ENCODE results near the gene TK1.
A peak's percentile ranks its signal among the peaks of the same experiment; 100 is the strongest.

TK1 gene

DNA sequence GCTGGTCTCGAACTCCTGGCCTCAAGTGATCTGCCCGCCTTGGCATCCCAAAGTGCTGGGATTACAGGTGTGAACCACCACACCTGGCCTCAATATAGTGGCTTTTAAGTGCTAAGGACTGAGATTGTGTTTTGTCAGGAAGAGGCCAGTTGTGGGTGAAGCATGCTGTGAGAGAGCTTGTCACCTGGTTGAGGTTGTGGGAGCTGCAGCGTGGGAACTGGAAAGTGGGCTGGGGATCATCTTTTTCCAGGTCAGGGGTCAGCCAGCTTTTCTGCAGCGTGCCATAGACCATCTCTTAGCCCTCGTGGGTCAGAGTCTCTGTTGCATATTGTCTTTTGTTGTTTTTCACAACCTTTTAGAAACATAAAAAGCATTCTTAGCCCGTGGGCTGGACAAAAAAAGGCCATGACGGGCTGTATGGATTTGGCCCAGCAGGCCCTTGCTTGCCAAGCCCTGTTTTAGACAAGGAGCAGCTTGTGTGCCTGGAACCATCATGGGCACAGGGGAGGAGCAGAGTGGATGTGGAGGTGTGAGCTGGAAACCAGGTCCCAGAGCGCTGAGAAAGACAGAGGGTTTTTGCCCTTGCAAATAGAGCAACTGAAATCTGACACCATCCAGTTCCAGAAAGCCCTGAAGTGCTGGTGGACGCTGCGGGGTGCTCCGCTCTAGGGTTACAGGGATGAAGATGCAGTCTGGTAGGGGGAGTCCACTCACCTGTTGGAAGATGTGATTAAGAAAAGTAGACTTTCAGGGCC lies 32.7 kb upstream of the TK1 start:
- no peak for DNase-seq

DNA sequence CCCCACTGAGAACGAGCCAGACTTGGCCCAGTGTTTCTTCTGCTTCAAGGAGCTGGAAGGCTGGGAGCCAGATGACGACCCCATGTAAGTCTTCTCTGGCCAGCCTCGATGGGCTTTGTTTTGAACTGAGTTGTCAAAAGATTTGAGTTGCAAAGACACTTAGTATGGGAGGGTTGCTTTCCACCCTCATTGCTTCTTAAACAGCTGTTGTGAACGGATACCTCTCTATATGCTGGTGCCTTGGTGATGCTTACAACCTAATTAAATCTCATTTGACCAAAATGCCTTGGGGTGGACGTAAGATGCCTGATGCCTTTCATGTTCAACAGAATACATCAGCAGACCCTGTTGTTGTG lies 27.8 kb upstream of the TK1 start:
- DNase-seq = no peak

DNA sequence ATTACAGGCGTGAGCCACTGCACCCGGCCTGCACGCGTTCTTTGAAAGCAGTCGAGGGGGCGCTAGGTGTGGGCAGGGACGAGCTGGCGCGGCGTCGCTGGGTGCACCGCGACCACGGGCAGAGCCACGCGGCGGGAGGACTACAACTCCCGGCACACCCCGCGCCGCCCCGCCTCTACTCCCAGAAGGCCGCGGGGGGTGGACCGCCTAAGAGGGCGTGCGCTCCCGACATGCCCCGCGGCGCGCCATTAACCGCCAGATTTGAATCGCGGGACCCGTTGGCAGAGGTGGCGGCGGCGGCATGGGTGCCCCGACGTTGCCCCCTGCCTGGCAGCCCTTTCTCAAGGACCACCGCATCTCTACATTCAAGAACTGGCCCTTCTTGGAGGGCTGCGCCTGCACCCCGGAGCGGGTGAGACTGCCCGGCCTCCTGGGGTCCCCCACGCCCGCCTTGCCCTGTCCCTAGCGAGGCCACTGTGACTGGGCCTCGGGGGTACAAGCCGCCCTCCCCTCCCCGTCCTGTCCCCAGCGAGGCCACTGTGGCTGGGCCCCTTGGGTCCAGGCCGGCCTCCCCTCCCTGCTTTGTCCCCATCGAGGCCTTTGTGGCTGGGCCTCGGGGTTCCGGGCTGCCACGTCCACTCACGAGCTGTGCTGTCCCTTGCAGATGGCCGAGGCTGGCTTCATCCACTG lies 27.3 kb upstream of the TK1 start, which contains the start of gene BIRC5:
BIRC5 (plus strand) TSS at position 238 of the 690 bp plus-strand sequence; CDS start at position 302, 64 bp downstream.
- peak; percentile 97 for DNase-seq

DNA sequence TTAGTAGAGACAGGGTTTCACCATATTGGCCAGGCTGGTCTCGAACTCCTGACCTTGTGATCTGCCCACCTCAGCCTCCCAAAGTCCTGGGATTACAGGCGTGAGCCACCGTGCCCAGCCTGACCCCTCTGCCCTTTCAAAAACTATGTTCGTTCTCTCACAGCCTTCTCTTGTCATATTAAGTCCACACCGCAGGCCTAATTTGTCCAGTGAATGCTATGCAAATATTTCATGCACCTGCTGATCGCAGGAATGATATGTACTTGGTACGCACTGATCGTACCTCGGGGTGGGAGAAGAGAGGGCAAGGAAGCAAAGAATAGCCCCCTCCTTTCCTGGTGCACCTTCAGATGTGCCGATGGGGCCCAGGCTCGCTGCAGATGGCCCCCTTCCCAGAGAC lies 24.2 kb upstream of the TK1 start:
- no peak for DNase-seq

DNA sequence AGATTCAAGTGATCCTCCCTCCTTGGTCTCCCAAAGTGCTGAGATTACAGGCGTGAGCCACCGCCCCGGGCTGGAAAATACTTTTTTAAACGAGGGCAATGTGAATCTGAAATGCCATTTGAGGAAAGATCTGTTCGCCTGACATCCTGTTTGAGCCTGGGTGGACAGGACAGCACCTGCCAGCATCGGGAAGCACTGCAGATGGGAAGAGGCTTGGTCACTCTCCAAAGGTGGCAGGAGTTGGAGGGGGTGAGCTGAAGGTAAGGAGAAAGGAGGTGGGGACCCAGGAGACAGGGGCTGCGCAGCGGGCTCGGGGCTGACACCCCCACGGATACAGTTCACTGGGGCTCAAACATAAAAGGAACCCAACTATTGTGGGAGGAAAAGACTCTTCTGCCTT lies 23.3 kb upstream of the TK1 start:
- DNase-seq = no peak

DNA sequence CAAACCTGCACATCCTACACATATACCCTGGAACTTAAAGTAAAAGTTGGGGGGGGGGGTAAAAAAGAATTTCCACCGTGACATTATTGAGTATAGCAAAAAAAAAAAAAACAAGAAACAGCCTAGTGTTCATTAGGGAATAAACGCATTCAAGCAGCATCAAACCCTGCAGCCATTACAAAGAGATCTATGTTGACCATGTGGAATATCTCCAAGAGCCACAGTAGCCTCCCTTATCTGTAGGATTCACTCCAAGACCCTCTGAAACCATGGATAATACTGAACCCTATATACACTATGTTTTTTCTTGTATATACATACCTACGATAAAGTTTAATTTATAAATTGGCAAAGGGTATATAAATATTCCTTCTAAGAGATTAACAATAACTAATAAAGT lies 21.6 kb upstream of the TK1 start:
- DNase-seq = no peak

DNA sequence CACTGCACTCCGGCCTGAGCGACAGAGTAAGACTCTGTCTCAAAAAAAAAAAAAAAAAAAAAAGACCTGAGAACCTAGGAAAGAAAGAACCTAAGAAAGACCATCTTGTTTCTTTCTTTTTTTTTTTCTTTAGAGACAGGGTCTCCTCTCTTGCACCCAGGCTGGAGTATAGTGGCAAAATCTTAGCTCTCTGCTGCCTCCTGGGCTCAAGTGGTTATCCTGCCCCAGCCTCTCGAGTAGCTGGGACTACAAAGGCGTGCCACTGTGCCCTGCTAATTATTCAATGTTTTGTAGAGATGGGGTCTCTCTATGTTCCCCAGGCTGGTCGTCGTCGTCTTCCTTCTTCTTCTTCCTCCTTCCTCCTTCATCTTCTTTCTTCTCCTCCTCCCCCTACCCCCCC lies 19.4 kb upstream of the TK1 start:
- no peak for DNase-seq

DNA sequence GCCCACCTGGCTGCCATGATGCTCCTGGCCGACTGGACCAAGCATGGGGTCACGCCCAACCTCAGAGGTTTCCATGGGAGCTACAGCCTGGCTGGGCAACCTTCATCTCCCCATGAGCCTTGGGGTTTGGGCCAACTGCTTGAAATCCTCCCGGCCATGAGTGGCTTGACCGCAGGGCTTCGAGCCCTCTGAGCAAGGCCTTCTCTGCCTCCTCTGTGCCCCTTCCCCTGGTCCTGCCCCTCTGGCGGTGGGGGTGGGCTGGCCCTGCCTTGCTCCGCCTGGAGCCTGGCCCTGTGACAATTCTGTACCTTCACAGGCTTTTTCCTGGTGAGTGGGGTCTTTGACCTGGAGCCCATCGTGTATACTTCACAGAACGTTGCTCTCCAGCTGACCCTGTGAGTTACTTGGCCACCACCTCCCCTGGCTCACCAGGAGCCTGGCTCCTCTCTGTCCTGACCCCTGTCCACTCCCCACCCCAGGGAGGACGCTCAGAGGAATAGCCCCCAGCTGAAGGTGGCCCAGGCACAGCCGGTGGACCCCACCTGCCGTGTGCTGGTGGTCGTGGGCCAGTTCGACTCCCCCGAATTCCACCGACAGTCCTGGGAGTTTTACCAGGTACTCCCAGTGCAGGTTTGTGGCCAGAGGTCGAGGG lies 18.4 kb upstream of the TK1 start:
- no peak for DNase-seq

DNA sequence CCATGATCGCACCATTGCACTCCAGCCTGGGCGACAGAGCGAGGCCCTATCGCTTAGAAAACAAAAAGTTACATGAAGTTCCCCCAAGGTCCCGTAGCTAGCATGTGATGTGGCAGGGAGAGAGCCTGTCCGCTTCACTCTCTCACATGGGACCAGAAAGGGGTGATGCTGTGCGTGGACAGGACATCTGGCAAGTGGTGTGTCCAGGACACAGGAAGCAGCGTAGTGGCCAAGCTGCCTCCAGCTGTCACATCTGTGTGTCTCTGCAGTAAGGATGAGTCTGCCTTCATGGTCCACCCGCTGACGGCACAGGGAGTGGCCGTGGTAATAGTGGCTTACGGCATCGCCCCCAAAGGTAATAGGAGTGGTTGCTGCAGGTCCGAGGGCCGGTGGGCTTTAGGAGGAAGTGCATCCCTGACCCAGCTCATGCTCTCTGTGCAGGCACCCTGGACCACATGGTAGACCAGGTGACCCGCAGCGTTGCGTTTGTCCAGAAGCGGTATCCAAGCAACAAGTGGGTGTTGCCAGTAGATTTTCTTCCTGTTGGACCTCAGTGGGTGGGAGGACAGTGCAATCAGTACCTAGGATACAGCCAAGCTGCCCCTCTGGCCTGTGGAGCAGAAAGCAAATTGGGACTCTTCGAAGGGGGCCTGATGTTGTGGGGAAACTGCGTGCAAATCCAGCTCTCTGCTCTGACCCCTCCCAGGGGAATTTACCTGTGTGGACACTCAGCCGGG lies 17.7 kb upstream of the TK1 start:
- no peak for DNase-seq

DNA sequence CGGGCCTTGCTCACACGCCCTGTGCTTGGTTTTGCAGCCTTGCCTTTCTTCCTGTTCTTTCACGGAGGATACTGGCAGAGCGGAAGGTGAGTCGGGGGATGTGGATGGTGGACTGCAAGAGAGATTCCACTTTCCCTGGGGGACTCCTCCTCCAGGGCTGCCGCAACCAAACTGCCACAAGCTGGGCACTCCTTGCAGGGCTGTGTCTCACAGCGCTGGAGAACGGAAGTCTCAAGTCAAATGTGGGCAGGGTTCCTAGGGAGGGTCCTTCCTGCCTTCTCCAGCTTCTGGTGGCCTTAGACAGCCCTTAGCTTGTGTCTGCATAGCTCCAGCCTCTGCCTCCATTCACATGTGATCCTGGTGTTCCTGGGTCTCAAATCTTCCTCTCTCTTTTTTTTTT lies 15.8 kb upstream of the TK1 start:
- DNase-seq = no peak

- no peak for DNase-seq
These were observed 13.6 kb upstream of the TK1 start for GRCh38 chr17:78200451-78200850.

GRCh38 chr17:78197147-78197832 lies 10.4 kb upstream of the TK1 start:
- DNase-seq = no peak

DNA sequence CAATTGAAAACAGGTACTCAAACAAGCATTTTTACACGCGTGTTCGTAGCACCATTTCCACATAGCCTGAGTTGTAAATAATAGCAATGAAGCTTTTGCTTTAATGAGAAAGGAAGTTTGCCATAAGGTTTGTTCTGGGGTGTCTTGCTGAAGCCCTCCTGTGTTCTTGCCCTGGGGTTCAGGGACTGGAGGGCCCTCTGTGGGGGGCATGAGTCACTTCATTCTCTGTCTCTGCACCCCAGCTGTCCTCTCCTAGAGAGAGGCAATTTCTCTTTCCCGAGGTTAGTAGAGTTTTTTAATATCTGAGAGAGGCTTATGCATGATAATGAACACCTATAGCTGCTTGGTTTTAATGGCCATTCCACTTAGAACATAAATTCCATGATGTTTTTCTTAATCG lies 9.9 kb upstream of the TK1 start:
- DNase-seq = no peak

GRCh38 chr17:78185981-78186691 lies 716 bp downstream of the TK1 start:
- DNase-seq = peak; percentile 84

GRCh38 chr17:78184868-78185267 lies 2.0 kb downstream of the TK1 start:
- no peak for DNase-seq

- no peak for DNase-seq
These were observed 2.5 kb downstream of the TK1 start for GRCh38 chr17:78184351-78184750.

DNA sequence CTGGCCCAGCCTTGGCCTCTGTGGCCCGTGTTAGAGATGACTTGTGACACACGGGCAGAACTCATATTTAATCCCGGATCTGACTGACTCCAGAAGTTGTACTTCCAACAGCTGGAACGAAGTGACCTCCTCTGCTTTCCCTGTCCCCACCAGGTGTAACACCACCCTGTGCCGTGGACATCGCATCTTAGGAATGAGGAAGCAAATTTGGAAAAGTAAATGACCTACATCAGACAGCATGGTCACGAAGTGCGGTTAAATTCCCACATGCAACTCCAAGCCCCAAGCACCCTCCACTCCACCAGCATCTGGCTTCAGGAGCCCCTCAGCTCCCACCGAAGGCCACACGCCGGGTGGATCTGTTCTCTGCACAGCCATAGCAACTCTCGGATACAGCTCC lies 2.9 kb downstream of the TK1 start:
- DNase-seq = no peak

DNA sequence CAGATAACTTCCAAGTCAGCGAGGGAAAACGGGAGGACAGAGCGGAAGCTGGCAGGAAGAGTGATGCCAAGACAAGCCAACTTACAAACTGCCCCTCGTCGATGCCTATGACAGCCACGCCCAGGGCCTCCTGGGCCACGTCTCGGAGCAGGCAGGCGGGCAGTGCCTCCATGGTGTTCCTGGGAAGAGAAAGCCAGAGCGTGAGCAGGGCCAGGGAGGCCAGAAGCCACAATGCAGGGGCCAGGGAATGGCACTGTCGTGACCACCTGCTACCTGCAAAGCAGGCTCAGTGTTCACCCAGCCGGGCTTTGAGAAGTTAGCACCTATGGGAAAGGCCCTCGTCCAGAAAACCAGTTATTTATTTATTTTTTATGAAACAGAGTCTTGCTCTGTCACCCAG lies 4.3 kb downstream of the TK1 start:
- no peak for DNase-seq

- no peak for DNase-seq
These were observed 6.3 kb downstream of the TK1 start for GRCh38 chr17:78180508-78180907.

DNA sequence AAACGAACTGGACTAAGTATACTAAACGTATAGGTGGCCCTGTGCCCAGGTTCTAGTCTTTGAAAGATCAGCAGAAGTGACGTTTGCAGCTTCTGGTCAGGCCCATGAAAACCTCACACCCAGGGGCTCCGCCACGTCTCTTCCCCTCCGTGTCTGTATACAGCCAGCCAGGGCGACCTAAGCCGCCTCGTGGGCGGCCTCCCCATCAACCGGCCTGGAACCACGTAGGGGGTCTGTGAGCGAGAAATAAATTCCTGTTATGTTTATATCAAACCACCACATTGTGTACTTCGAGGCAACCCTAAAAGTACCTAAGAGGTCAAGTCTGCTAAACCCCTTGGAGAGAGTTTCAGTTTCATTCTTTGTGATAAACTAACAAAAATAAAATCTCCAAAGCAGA lies 6.8 kb downstream of the TK1 start:
- DNase-seq = no peak

DNA sequence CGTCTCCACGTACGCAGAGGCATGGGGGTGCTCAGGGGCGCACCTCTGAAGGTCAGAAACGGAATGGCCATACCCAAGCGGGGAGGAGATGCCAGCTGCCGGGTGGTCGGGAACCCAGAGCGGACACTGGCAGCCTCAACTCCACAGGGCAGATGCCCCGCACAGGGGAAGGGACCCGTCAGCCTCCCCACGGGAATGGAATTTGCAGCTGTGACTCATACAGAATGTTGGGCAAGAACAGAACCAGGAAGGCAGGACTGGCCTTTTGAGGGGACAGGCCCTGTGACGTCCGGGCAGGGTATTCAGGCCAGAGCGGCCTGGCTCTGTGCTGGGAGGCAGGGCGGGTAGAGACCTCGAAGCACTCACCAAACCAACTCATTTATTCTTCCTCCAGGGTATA lies 7.5 kb downstream of the TK1 start:
- DNase-seq = no peak

DNA sequence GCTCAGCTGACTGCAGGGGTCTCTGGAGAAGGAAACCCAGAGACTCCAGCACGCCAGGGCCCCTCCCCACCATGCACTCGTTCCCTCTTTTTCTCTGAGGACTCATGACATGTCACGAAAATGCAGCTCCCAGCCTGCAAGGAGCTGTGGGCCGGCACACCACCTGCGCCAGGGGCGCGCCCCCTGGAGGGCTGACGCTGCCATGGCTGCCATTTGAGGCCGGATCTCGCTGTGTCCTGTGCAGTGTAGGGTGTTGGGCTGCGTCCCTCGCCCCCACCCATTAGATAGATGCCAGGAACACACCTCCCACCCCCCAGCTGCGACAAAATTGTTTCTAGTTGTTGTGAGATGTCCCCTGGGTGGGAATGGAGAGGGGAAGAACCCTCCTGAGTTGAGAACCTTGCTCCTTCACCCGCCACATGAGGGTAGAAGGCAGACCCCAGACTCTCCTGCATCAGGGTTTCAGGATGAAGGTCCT lies 10.3 kb downstream of the TK1 start:
- DNase-seq = peak; percentile 87

Measured in hematopoietic multipotent progenitor cell treated with erythropoietin and hydrocortisone succinate and interleukin-3 and kit ligand, for 4 days (in vitro differentiated cells).